GM06990 (cell line): ENCODE data around the gene MGP.

Experiments used
- DNase-seq: peaks from one replicate; pipeline ENCODE4 v3.0.0-alpha.2; 2011; ENCODE audit not compliant: insufficient read length; ENCODE audit errors: extremely low read depth
- H3K27me3 ChIP-seq: replicated peaks from 2 replicates; pipeline ENCODE4 v1.6.0; 2011; ENCODE audit warnings: low read length; ENCODE audit not compliant: control insufficient read depth, insufficient read depth
- H3K36me3 ChIP-seq: 2 replicates; pipeline ENCODE4 v1.5.1; 2011; ENCODE audit warnings: low read length; ENCODE audit not compliant: control insufficient read depth, insufficient read depth
- H3K4me3 ChIP-seq: replicated peaks from 2 replicates; pipeline ENCODE4 v1.5.1; 2011; ENCODE audit warnings: low read depth, mild to moderate bottlenecking, control low read depth, low read length
- CTCF ChIP-seq: IDR thresholded peaks from 2 replicates; pipeline ENCODE4 v1.5.1; 2011; ENCODE audit warnings: low read length, control low read depth, mild to moderate bottlenecking, inconsistent platforms; ENCODE audit not compliant: insufficient read depth, poor library complexity, severe bottlenecking

Gene MGP

GRCh38 chr12:14893506-14894250 is 8.0 kb upstream of the MGP start:
- Histone ChIP-seq H3K4me3 (no peak overlapping the region), H3K27me3 (no peaks in the 10 kb centered on the region), H3K36me3 (no peaks in the 10 kb centered on the region)
- DNase-seq, result no peak
- no peak for TF ChIP-seq CTCF

GRCh38 chr12:14892726-14893505 is 7.3 kb upstream of the MGP start:
- no peaks in the 10 kb centered on the region for H3K27me3 ChIP-seq
- TF ChIP-seq CTCF, result peak; percentile 35

GRCh38 chr12:14890701-14891100 is 5.0 kb upstream of the MGP start:
- no peak for DNase-seq
- Histone ChIP-seq H3K4me3 (no peak overlapping the region), H3K36me3 (no peaks in the 10 kb centered on the region), H3K27me3 (no peaks in the 10 kb centered on the region; the same call in 1 of the 2 replicates)
- no peak for TF ChIP-seq CTCF

More at GRCh38 chr12:14892726-14893505, 7.3 kb upstream of the MGP start:
- H3K4me3 ChIP-seq, result no peak overlapping the region
- H3K36me3 ChIP-seq, result no peaks in the 10 kb centered on the region
- no peak for DNase-seq

GRCh38 chr12:14886271-14886670 is 617 bp upstream of the MGP start:
- Histone ChIP-seq H3K27me3 (no peaks in the 10 kb centered on the region; the same call in 1 of the 2 replicates), H3K36me3 (no peaks in the 10 kb centered on the region), H3K4me3 (no peak overlapping the region)
- no peak for TF ChIP-seq CTCF
- no peak for DNase-seq

- no peak for TF ChIP-seq CTCF
- H3K27me3 ChIP-seq, result no peaks in the 10 kb centered on the region; the same call in 1 of the 2 replicates
- H3K36me3 ChIP-seq, result no peaks in the 10 kb centered on the region
- DNase-seq, result peak; percentile 46
- no peak overlapping the region; the same call in 1 of the 2 replicates for H3K4me3 ChIP-seq
These were observed 1.2 kb downstream of the MGP start for GRCh38 chr12:14884458-14884878.
